HG02763 (cell line): ENCODE data around the gene CLEC5A.
"Not testable (repeated sequence)": the region's sequence is repeated elsewhere in the genome, so short reads cannot be mapped to it uniquely, and the experiment has no call there.

Experiments used
- ATAC-seq: cut with Tn5 transposase; IDR thresholded peaks from one replicate; pipeline ENCODE4 v1.9.1; 2021; ENCODE audit warnings: mild to moderate bottlenecking, moderate library complexity; ENCODE audit not compliant: unreplicated experiment

CLEC5A gene

DNA sequence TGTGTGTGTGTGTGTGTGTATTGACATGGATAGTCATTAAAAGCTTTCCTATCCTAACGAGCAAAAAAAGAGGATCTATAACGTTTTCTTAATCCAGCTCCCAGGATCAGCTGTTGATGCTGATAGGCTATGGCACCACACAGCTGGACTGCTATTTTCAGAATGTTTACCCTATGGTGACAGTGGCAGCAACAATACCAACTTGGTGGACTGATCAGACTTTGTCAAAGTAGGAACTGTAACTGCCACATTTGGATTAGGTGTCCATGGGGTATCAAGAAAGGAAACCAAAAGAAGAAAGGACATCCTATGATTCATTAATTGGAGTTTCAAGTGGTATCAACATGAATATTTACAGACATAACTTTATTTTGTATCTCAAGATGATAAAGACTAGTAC is 2.7 kb upstream of the CLEC5A start:
- ATAC-seq: no peak

DNA sequence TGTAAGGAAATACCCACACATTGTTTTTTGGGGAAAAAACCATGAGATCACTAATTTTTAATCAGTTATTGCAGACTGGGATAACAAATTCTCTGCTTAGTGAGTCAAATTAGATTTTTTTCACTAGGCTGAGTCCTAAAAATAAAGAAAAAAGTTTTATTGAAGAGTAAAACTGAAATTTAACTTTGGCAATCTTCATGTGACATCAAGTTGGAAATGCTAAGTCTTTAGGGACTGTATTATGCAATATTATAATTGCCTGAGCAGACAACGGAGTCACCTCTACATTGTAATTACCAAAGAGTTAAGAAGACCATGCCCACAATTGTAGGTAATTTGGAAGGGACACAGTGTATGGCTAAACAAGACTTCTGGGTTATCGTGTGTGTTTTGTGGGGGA is 2.2 kb upstream of the CLEC5A start:
- ATAC-seq: no peak

DNA sequence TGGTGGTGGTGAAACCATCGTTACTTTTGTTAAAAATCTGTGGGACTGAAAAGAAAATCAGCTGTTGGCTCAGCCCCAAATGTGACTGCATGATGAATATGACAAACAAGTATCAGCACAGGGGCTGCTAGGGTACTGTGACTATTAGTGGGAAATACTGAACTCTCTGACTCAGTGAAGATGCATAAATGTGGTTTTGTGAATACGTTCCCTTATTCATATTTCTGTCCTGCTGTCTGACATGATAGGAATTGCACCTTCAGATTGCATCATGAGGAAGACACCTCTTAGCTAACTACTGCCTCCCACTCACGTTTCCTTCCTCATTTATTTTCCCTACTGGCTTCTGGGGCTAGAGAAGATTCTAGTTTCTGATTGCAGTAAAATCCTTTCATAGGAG is 1.4 kb downstream of the CLEC5A start:
- ATAC-seq: no peak

DNA sequence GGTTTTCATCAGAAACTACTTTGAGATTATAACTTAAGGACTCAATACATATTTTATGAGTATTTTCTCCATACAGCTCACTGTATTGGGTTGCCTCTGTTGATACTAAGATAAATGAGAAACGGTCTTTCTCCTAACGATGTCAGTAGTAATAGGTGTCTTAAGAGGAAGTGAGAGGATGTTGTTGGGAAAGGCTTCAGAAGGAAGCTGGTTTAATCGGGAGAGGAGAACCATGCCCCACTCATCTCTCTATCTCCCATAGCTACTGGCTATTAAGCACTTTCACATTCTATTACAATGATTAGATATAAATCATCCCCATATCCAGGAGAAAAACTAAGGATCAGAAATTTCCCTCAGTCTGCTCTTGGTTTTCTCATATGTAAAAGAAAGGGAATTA is 2.0 kb downstream of the CLEC5A start:
- ATAC-seq: no peak

DNA sequence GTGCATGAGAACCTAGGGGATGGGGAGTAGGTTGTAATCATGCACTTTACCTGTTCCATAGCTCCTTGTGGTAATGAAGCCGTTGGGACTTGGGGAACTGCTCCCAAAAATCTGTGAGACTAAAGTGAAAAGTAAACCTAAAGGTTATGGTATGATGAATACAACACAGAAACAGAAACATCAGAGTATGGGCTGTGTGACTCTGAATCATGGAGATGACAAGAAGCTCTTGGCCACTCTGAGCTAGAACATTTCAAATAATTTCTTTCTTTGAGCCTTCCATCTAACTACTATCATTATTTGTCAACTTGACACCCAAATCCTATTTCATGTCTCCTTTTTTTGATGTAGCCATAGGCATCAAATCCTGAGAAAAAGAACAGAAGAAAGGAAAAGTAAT is 2.9 kb downstream of the CLEC5A start:
- no peak for ATAC-seq

DNA sequence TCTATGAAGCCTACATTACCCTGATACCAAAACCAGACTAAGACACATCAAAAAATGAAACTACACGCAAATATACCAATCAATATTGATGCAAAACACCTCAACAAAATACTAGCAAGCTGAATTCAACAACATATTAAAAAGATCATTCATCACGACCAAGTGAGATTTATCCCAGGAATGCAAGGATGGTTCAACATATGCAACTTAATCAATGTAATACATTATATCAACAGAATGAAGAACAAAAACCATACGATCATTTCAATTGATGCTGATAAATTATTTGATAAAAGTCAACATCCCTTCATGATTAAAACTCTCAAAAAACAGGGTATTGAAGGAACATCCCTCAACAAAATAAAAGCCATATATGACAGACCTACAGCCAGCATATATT is 5.7 kb downstream of the CLEC5A start:
- no peak for ATAC-seq

DNA sequence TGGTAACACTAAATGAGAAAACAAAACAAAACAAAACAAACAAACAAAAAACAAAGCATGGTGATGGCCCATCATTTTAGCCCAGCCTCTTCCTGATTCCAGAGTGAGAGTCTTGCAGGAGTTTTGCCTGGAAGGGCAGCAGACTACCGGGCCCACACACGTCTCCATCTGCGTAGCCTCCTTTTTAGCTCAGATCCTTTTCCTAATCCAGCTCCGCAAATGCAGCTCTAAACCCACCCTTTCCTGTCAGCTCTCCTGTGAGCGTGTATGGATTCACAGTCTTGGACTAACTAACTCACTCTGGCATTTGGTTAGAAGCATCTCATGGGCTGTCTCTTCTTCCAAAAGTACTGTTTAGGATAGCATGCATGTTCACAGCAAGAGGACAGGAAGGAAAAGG is 16.6 kb downstream of the CLEC5A start:
- ATAC-seq: no peak

DNA sequence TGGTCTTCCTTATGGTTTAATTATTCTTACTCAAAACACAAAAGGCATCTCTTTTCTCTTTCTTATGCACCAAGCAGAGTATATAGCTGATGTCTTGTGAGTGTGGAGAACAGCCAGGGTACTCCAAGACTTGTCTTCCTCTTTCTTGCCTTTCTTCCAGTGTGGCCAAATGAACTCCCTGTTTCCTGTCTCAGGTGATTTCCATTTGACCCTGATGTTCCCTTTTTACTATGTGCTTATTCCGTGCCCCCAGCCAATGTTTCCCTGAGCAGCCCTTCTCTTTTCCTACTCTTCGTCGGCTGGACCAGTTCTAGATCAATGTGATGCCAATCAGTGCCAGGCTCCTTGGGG is 18.0 kb downstream of the CLEC5A start:
- ATAC-seq: no peak

DNA sequence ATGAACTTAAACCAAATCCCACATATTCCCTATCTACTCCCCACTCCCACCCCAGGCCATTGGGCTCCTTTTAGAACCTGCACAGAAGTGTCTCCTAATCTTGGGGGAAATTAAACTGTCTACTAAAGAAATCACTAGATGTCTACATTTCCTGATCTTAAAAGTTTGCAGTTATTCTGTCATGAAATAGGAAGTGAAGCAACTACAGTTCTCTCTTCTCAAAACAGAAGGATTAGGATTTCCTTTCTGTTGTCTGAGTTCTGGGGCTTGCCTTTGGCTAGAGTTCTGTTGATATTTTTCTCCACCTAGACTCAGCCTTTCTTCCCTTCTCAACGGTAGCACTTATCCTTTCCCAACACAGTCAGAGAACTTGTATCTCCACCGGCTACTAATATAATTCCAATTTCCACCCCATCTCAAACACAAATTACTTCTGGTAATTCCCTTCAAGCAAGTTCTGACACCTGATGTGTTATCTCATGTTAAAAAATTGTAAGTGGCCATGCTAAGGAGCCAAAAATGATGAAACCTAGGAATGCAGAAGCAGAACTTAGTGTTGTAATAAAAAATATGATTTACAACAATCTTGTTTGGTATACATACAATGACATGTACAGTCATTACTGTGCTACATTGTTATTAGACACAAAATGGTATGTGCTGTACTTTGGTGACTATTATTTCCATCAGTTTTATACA is 18.5 kb downstream of the CLEC5A start:
- no peak for ATAC-seq

DNA sequence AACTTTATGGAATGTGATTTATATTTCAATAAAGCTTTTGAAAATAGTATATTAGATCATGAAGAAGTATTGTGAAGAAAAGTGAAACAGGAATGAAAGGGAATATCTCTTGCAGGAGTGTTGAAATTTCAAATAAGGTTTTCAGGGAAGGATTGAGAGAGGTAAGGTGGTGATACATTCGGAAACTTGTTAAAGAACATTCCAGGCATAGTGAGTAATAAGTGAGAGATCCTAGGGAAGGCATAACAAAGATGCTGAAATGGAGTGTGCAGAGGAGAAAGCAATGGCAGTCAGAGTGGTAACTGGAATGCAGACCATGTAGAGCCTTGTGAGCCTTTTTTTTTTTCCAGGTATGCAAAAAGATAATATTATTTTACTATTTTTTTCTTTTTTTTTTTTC is 26.5 kb downstream of the CLEC5A start:
- ATAC-seq: no peak

DNA sequence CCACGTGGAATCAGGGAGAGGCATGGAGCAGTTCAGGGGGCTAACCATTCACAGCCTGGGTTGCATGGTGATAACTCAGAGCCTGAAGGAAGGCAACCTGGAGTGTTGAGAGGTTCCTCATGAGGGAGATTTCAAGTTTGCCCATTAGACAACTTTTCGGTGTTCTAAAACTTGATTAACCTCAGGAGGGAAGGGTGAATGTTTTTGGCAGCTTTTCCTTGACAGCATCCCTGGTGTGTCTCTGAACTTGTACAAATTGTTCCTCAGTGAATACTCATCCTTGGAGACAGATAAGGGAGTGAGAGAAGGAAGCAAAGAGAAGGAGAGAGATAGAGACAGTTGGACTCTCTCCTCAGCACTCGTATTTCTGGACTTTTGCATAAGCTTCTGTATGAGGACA is 30.7 kb downstream of the CLEC5A start, which contains the start of gene OR9A4:
TSS of gene OR9A4 (plus strand) at position 301 of the 400 bp plus-strand sequence. CDS start 2,477 bp downstream, outside the sequence.
- no peak for ATAC-seq

DNA sequence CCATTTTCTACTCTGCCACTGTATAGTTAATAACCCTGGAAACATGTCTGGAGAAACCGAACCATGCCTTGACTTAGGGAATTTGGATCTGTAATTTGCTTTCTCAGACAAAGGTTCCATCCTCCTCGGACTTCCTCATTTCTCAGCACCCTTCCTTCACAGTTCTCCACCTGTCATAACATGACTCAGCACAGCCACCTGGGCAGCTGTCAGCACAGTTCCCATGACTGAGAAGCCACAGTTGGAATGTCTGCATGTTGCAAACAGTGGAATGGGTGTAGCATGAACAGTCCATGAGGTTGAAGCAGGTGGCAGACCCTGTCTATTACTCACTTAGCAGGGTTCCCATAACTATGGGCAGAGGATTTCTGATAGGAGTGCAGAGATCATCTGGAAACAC is 31.2 kb downstream of the CLEC5A start:
- no peak for ATAC-seq

DNA sequence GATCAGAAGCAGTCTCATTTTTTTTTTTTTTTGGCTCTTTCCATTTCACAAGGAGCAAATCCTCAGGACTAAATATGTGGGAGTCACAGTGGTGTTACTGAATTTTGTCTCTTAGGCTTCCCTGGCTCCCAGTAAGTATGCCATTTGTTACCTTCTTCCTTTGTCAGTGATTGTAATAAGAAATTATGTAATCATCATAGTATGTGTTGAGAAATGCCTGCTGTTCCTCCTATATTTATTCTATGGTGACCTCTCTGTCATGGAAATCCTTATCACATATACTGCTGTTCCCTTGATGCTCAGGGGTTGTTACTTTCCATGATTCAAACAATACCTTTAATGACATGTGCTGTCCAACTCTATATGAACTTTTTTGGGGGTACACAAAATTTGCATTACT is 35.4 kb downstream of the CLEC5A start:
- ATAC-seq: no peak

DNA sequence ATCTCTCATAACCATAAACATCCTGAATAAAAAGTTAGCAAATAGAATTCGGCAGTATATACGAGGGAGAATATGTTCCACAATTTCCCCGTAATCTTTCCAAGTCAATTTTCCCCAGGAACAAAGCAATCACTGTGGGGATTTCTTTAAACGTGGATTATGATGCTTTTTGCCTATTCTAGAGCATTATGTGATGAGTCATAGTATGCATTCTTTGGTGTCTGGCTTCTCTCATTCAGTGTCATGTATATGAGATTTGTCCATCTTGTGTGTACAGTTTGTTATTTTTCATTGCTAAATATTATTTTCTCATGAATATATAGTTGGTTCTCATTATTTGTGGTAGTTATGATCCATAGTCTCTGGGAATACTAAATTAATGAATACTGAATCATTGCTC is 40.5 kb downstream of the CLEC5A start:
- no peak for ATAC-seq

DNA sequence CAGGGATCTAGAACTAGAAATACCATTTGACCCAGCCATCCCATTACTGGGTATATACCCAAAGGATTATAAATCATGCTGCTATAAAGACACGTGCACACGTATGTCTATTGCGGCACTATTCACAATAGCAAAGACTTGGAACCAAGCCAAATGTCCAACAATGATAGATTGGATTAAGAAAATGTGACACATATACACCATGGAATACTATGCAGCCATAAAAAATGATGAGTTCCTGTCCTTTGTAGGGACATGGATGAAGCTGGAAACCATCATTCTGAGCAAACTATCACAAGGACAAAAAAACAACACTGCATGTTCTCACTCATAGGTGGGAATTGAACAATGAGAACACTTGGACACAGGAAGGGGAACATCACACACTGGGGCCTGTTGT is 47.4 kb downstream of the CLEC5A start:
- ATAC-seq: not testable (repeated sequence)

DNA sequence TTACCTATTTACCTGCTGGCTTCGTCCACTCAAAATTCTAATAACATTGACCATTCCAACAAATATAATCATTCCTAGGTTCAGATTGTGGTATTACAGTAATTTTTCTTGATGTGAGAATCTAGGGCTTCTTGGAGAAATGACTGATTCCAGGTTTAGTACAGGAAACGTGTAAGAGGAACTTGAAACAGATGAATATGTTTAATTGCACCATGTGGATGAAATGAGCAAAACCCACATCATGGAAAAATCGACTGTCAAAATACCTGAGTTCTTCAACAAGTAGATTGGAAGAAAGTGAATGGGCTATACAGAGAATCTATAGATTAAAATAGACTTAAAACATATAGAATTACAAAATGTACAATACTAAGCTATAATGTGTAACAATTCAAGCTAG is 55.4 kb downstream of the CLEC5A start:
- no peak for ATAC-seq

DNA sequence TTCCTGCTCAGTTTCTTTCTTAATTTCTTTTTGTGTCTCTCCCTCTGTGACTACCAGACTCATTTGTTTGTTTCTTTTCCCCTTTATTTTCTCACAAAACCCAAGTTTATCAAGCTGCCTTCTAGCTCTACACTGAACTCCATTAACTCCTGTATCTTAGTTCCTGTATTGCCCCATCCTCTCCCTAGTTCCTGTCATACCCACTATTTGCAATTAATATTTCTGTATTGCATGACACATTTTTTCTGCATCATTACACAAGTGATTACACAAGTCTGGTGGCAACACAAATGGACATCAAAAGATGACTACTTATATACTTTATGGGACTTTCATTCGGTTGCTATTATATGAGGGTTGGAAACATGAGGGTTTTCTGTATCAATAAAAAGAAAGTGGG is 57.5 kb downstream of the CLEC5A start:
- ATAC-seq: no peak

DNA sequence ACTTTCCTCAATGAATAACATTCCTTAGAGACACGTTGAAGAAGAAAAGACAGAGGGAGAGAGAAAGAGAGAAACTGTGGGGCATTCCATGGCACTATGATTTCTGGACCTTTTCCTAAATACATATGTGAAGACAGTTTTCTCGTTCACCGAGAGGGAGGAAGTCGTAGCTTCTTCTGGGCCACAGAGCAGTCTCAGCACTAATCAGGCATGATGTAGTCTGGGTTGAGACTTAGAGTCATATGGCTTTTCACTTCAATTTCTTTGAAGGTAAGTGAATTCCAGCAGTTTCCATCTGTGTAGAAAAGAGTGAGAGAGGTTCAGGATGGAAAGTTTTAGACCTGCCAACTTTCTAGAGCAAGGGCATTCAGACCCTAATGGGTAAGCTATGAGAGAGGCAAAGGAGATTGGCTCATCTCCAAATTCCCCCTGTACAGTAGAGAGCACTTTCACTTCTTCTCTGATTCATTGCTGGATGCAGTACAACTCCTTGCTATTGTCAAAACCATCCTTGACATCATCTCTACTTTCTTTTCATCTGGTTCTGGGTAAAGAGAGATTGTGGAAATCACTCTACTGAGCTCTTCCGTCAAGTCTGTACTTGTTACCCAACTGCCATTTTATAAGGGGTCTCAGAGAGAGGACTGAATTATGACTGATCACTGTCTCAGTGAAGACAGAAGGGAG is 62.1 kb downstream of the CLEC5A start:
- ATAC-seq: no peak

DNA sequence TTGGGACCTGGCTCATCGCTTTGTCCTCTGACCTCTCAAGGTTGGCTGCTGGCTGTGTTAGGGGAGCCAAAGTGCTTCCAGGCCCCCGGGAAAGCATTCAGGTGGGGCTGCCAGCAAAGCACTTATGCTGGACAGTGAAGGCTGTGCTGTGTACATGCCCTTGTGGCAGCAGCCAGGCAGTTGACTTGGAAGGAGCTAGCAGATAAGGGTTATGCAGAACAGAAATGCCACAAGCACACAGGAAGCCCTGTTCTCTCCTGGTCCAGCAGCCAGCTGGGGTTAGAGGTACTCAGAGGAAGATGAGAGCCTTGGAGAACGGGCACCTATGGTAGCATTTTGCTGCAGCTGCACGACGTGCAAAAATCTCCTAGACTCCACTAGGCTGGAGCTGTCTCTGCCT is 65.8 kb downstream of the CLEC5A start:
- no peak for ATAC-seq

DNA sequence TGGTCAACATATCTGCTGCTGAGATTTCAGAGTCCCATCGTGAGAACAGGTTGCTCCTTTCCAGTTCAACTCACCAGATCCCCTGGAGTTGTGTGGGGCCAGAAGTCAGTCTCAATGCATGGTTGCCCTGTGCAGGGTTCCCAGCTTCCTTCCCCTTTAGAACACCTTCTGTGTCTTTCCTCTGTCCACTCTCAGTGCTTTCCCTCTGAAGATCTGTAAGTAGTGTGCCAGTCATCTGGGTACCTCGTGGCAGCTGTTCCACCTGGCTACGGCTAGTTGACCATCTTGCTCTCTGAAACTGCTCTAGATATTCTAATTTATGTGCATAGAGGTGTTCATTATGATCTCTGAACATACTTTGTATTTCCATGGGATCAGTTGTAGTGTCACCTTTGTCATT is 69.4 kb downstream of the CLEC5A start:
- no peak for ATAC-seq
